Lower leg skin (tissue), 3 donors: ENCODE measurements around the gene INTS2.

ENCODE experiments used
- POLR2A ChIP-seq, 2 donors: fragments of 450-650 bp; IDR thresholded peaks; one replicate each; pipeline ENCODE4 v1.6.1; 2016 to 2017; ENCODE audit warnings: antibody characterized with exemption in 2 of 2, mild to moderate bottlenecking in 1 of 2, moderate library complexity in 1 of 2
- TF ChIP-seq, protein P1 (sequence below), 3 donors: fragments of 450-650 bp; IDR thresholded peaks; one replicate each; pipeline ENCODE4 v1.5.1; 2016; ENCODE audit warnings: antibody characterized with exemption in 3 of 3, mild to moderate bottlenecking in 3 of 3, moderate library complexity in 2 of 3

DNA sequence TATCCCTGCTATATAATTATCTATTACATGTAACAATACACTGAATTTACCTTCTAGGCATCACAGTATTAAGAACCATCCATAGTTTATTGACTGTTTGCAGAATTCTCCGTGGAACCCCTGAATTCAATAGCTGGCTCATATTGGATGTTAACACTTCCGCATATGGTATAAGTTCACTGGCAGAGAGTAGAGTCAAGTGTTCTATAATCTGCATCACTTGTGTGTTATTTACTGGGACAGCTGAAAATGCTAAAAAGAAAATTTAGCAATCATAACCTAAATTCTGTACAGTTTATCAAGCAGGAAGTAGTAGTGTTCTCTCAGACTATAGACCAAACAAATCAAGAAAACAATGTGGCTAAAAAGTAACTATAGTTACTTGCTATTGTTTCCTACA lies 49.9 kb downstream of the INTS2 start:
- TF ChIP-seq, protein P1, sequence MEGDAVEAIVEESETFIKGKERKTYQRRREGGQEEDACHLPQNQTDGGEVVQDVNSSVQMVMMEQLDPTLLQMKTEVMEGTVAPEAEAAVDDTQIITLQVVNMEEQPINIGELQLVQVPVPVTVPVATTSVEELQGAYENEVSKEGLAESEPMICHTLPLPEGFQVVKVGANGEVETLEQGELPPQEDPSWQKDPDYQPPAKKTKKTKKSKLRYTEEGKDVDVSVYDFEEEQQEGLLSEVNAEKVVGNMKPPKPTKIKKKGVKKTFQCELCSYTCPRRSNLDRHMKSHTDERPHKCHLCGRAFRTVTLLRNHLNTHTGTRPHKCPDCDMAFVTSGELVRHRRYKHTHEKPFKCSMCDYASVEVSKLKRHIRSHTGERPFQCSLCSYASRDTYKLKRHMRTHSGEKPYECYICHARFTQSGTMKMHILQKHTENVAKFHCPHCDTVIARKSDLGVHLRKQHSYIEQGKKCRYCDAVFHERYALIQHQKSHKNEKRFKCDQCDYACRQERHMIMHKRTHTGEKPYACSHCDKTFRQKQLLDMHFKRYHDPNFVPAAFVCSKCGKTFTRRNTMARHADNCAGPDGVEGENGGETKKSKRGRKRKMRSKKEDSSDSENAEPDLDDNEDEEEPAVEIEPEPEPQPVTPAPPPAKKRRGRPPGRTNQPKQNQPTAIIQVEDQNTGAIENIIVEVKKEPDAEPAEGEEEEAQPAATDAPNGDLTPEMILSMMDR (IDR thresholded peaks at IDR 0.05): no peak
- TF ChIP-seq POLR2A (IDR thresholded peaks at IDR 0.05): no peak
